SK-N-MC (cell line): Measurements from ENCODE around the gene ATP8B3.

Experiments used
- EZH2 ChIP-seq: fragments of 200-600 bp; sonication (generic); IDR thresholded peaks from one replicate; pipeline ENCODE4 v1.6.1; 2017; ENCODE audit warnings: antibody characterized with exemption
- FOXP2 ChIP-seq: optimal IDR thresholded peaks from 2 replicates; pipeline ENCODE3; 2011; ENCODE audit warnings: mild to moderate bottlenecking, moderate library complexity; ENCODE audit not compliant: insufficient read depth; ENCODE audit errors: extremely low read length, control extremely low read depth
- POLR2AphosphoS5 ChIP-seq: IDR thresholded peaks from 2 replicates; pipeline ENCODE4 v1.6.1; 2012; ENCODE audit warnings: mild to moderate bottlenecking, low read depth, low read length, borderline replicate concordance

GRCh38 chr19:1742989-1743696 is 68.9 kb downstream of the ATP8B3 start:
- TF ChIP-seq POLR2AphosphoS5 (no peak), EZH2 (no peak), FOXP2 (no peak)
